MM.1S (cell line): ENCODE measurements around the gene SLC1A2.

Experiments used
- EZH2 ChIP-seq: fragments of 300-600 bp; sonication (generic); optimal IDR thresholded peaks from 2 replicates; pipeline ENCODE3; 2017; ENCODE audit warnings: low read depth, mild to moderate bottlenecking, antibody characterized with exemption, low read length, mixed read lengths
- EZH2phosphoT487 ChIP-seq: fragments of 300-600 bp; sonication (generic); IDR thresholded peaks from 2 replicates; pipeline ENCODE4 v1.6.1; 2018; ENCODE audit warnings: antibody characterized with exemption, low read length
- TF ChIP-seq, protein P1 (sequence below): fragments of 300-600 bp; sonication (generic); IDR thresholded peaks from 2 replicates; pipeline ENCODE4 v1.5.1; 2016; ENCODE audit warnings: antibody characterized with exemption, low read length, mixed read lengths

DNA sequence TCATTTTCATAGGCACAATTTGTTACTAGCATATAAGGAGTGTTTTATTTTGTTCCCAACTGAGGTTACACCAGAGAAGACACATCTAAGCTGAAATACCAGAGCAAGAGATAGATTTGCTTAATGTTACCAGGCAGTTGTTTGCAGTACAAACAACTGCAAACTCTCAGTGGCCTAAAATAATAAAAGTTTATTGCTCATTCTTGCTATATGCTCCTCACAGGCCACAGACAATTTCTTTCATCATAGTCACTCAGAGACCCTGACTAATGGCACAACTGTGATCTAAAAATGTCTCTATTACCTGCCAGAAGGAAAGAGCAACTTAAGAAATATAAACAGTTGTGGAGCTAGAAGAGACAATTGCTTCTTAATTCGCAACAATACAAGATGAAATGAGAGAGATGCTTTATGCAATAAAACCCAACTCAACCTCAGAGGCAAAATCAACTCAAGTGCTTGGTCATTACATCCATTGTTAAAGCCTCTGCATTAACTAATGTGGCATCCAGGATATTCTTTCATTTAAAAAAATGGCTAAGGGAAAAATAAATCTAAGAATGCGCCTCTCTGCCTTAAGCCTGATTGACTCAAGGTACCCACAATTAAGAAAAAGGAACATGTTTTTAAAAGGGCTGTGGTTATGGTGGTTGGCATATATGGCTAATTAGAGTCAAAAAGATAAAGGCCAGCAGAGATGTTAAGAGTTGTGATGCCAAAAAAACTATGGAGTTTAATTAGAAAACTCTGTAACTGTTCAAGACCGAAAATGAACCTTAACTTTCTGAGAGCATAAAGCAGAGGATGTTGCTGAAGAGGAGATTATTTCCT is 176.7 kb downstream of the SLC1A2 start:
- no peak for TF ChIP-seq EZH2
- TF ChIP-seq, protein P1, sequence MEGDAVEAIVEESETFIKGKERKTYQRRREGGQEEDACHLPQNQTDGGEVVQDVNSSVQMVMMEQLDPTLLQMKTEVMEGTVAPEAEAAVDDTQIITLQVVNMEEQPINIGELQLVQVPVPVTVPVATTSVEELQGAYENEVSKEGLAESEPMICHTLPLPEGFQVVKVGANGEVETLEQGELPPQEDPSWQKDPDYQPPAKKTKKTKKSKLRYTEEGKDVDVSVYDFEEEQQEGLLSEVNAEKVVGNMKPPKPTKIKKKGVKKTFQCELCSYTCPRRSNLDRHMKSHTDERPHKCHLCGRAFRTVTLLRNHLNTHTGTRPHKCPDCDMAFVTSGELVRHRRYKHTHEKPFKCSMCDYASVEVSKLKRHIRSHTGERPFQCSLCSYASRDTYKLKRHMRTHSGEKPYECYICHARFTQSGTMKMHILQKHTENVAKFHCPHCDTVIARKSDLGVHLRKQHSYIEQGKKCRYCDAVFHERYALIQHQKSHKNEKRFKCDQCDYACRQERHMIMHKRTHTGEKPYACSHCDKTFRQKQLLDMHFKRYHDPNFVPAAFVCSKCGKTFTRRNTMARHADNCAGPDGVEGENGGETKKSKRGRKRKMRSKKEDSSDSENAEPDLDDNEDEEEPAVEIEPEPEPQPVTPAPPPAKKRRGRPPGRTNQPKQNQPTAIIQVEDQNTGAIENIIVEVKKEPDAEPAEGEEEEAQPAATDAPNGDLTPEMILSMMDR, result no peak
- TF ChIP-seq EZH2phosphoT487, result no peak
